Stimulated activated CD4-positive, alpha-beta T cell treated with anti-CD3 and anti-CD28 coated beads, Interleukin-1b, Interleukin-23, amount 100 ng/mL, for 1 hour (primary cell): ENCODE results near the gene PRKCE.

Experiments
- DNase-seq, 2 donors: peaks; one replicate each; pipeline ENCODE4 v3.0.0-alpha.2; 2020; ENCODE audit warnings: low read depth in 2 of 2

The PRKCE gene

GRCh38 chr2:45988879-45989278, 337.4 kb downstream of the PRKCE start:
- no peak for DNase-seq

GRCh38 chr2:45990131-45990530, 338.7 kb downstream of the PRKCE start:
- DNase-seq = no peak

- no peak for DNase-seq
Observed at GRCh38 chr2:45992021-45992740, 340.7 kb downstream of the PRKCE start.

GRCh38 chr2:45992741-45993475, 341.4 kb downstream of the PRKCE start:
- DNase-seq = no peak

GRCh38 chr2:45993476-45993991, 342.1 kb downstream of the PRKCE start:
- DNase-seq = peak in 1 of 2 donors; percentile 19

GRCh38 chr2:45994060-45994459, 342.6 kb downstream of the PRKCE start:
- no peak for DNase-seq

GRCh38 chr2:46000660-46001059, 349.2 kb downstream of the PRKCE start:
- DNase-seq = no peak

GRCh38 chr2:46001290-46001689, 349.8 kb downstream of the PRKCE start:
- DNase-seq = no peak

- no peak for DNase-seq
Observed at GRCh38 chr2:46001741-46002506, 350.4 kb downstream of the PRKCE start.

- no peak for DNase-seq
Observed at GRCh38 chr2:46002507-46002883, 351.0 kb downstream of the PRKCE start.

GRCh38 chr2:46002947-46003346, 351.5 kb downstream of the PRKCE start:
- DNase-seq = no peak

GRCh38 chr2:46003903-46004473, 352.5 kb downstream of the PRKCE start:
- no peak for DNase-seq

- no peak for DNase-seq
Observed at GRCh38 chr2:46006473-46007025, 355.1 kb downstream of the PRKCE start.

GRCh38 chr2:46007412-46007811, 355.9 kb downstream of the PRKCE start:
- DNase-seq = no peak

- no peak for DNase-seq
Observed at GRCh38 chr2:46008091-46008870, 356.8 kb downstream of the PRKCE start.

- DNase-seq = no peak
Observed at GRCh38 chr2:46009315-46009714, 357.8 kb downstream of the PRKCE start.

GRCh38 chr2:46009772-46010171, 358.3 kb downstream of the PRKCE start:
- DNase-seq = no peak

GRCh38 chr2:46010223-46010924, 358.9 kb downstream of the PRKCE start:
- DNase-seq = no peak

- no peak for DNase-seq
Observed at GRCh38 chr2:46010925-46011490, 359.5 kb downstream of the PRKCE start.
